GM19023 (cell line): ENCODE measurements around the gene MED15.

Experiments used
- ATAC-seq: cut with Tn5 transposase; IDR thresholded peaks from one replicate; pipeline ENCODE4 v1.9.1; 2021; ENCODE audit warnings: mild to moderate bottlenecking, moderate library complexity; ENCODE audit not compliant: unreplicated experiment

Gene MED15

GRCh38 chr22:20568502-20569058, 61.2 kb downstream of the MED15 start:
- no peak for ATAC-seq

GRCh38 chr22:20569059-20570058, 61.9 kb downstream of the MED15 start:
- no peak for ATAC-seq

GRCh38 chr22:20571078-20571503, 63.7 kb downstream of the MED15 start:
- no peak for ATAC-seq

- ATAC-seq = no peak
Measured at GRCh38 chr22:20571531-20572007, 64.2 kb downstream of the MED15 start.

- no peak for ATAC-seq
Measured at GRCh38 chr22:20572132-20572802, 64.9 kb downstream of the MED15 start.

GRCh38 chr22:20573176-20573832, 65.9 kb downstream of the MED15 start:
- ATAC-seq = no peak

- ATAC-seq = no peak
Measured at GRCh38 chr22:20573833-20574615, 66.6 kb downstream of the MED15 start.

GRCh38 chr22:20574920-20575353, 67.5 kb downstream of the MED15 start:
- no peak for ATAC-seq

GRCh38 chr22:20575724-20576444, 68.5 kb downstream of the MED15 start:
- ATAC-seq = no peak

- no peak for ATAC-seq
Measured at GRCh38 chr22:20576445-20576816, 69.0 kb downstream of the MED15 start.

- no peak for ATAC-seq
Measured at GRCh38 chr22:20577045-20577444, 69.6 kb downstream of the MED15 start.

GRCh38 chr22:20577549-20577975, 70.2 kb downstream of the MED15 start:
- no peak for ATAC-seq

- ATAC-seq = no peak
Measured at GRCh38 chr22:20578192-20578591, 70.8 kb downstream of the MED15 start.

- no peak for ATAC-seq
Measured at GRCh38 chr22:20578707-20579106, 71.3 kb downstream of the MED15 start.

GRCh38 chr22:20579273-20580120, 72.1 kb downstream of the MED15 start:
- ATAC-seq = no peak

GRCh38 chr22:20580179-20580578, 72.8 kb downstream of the MED15 start:
- ATAC-seq = no peak

GRCh38 chr22:20580611-20581502, 73.4 kb downstream of the MED15 start:
- ATAC-seq = no peak
